DMS 273 treated with DMSO at 0.1 percent for 48 hours (cell line): ENCODE measurements around the gene ZBTB8B.
"Not testable (repeated sequence)": the region's sequence is repeated elsewhere in the genome, so short reads cannot be mapped to it uniquely, and the experiment has no call there.

Experiments
- DNase-seq: peaks from one replicate; lab custom pipeline; 2025; lab: John Stamatoyannopoulos, UW

ZBTB8B gene

DNA sequence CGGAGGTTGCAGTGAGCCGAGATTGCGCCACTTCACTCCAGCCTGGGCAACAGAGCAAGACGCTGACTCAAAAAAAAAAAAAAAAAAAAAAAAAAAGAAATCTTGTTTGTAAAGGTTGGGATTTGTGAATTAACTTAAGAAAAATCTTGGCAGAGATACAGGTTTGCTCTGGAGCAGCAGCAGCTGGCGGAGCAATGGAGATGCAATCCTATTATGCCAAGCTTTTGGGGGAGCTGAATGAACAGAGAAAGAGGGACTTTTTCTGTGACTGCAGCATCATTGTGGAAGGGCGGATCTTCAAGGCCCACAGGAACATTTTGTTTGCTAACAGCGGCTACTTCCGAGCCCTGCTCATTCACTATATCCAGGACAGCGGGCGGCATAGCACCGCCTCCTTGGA is 5.6 kb downstream of the ZBTB8B start:
- no peak for DNase-seq

DNA sequence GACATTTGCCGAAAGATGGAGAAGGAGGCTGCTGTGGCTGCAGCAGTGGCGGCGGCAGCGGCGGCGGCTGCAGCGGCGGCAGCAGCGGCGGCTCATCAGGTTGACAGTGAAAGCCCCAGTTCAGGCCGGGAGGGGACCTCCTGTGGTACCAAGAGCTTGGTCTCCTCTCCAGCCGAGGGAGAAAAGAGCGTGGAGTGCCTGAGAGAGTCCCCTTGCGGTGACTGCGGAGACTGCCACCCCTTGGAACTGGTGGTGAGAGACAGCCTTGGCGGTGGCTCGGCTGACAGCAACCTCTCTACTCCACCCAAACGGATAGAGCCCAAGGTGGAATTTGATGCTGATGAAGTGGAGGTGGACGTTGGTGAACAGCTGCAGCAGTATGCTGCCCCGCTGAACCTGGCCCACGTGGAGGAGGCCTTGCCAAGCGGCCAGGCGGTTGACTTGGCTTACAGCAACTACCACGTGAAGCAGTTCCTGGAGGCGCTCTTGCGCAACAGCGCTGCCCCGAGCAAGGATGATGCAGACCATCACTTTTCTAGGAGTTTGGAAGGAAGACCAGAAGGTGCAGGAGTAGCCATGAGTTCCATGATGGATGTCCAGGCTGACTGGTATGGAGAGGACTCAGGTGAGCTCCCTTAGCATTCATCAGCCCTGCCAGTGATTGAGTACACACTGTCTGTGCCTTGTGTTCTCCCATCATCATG is 6.3 kb downstream of the ZBTB8B start:
- no peak for DNase-seq

DNA sequence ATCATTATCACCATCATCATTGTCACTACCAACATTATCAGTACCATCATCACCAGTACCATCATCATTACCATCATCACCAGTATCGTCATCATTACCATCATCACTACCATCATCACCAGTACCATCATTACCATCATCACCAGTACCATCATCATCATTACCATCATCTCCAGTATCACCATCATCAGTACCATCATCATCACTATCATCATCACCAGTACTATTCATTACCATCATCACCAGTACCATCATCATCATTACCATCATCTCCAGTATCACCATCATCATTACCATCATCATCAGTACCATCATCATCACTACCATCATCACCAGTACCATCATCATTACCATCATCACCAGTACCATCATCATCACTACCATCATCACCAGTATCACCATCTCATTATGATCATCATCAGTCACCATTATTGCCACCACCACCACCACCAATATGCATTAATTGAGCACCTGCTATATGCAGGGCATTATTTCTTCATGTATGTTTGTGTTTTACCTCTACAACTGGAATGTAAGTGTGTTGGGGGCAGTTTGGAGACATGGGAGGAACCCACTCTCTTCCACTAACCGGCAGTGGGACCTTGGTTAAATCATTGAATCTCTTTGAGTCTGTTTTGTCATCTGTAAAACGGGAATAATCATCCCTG is 7.0 kb downstream of the ZBTB8B start:
- DNase-seq, result no peak

DNA sequence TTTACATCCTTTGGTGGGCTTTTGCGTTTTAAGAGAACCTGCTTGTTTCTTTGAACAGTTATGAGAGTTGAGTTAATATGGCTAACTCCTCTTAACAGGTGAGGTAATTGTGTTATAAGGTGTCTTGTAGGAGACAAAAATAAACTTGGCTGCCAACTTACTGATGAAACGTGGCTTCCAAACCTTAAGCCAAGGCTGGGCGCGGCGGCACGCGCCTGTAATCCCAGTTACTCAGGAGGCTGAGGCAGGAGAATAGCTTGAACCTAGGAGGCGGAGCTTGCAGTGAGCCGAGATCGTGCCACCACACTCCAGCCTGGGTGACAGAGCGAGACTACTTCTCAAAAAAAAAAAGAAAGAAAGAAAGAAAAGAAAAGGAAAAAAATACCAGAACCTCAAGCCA is 8.1 kb downstream of the ZBTB8B start:
- DNase-seq, result not testable (repeated sequence)

DNA sequence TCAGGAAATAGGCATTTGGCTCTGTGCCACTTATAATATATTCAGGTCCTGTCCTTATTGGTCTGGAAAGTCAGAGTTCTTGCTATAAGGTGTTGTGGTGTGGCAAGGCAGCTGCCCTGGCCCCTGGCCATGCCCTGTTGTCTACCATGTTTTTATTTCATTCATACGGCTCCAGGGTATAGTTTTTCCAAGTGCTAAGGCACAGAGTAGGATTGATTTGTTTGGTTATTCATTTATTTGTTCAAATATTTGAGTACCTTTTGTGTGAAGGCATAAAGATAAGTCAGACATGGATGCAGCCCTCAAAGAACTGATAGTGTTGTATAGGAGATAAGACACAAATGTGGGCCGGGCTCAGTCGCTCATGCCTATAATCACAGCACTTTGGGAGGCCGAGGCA is 10.1 kb downstream of the ZBTB8B start:
- no peak for DNase-seq

DNA sequence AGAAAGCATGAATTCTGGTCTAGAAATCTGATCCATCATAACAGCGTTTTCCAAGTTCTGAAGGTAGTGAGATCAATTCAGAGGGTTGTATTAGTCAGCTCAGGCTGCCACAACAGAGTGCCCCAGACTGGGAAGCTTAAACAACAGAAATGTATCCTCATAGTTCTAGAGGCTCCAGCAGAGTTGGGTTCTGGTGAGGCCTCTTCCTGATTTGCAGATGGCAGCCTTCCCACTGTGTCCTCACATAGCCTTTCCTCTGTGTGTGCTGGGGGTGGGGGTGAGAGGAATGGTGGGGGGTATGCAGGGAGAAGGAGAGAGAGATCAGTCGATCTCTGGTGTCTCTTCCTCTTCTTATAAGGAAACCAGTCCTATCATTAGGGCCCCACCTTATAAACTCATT is 15.1 kb downstream of the ZBTB8B start:
- no peak for DNase-seq

DNA sequence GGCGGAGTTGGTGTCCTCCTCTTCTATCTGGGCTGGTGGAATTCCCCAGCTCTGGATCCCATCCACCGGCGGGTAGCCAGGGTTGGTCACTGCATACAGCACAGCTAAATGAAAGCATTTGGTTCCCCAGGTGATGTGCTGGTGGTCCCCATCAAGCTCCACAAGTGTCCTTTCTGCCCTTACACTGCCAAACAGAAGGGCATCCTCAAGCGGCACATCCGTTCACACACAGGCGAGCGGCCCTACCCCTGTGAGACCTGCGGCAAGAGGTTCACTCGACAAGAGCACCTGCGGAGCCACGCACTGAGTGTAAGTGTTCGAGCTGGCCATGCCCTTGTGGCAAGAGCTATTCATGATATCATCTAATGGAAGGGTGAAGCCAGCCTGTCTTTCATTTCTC is 15.9 kb downstream of the ZBTB8B start:
- no peak for DNase-seq

DNA sequence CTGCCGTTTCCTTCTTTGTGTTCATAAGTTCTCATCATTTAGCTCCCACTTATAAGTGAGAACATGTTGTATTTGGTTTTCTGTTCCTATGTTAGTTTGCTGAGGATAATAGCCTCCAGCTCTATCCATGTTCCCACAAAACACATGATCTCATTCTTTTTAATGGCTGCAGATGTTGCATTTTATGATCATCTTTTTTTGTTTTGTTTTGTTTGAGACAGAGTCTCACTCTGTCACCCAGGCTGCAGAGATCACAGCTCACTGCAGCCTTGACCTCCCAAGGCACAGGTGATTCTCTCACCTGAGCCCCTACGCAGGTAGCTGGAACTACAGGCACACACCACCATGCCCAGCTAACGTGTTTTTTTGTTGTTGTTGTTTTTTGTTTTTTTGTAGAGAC is 16.9 kb downstream of the ZBTB8B start:
- DNase-seq, result not testable (repeated sequence)

DNA sequence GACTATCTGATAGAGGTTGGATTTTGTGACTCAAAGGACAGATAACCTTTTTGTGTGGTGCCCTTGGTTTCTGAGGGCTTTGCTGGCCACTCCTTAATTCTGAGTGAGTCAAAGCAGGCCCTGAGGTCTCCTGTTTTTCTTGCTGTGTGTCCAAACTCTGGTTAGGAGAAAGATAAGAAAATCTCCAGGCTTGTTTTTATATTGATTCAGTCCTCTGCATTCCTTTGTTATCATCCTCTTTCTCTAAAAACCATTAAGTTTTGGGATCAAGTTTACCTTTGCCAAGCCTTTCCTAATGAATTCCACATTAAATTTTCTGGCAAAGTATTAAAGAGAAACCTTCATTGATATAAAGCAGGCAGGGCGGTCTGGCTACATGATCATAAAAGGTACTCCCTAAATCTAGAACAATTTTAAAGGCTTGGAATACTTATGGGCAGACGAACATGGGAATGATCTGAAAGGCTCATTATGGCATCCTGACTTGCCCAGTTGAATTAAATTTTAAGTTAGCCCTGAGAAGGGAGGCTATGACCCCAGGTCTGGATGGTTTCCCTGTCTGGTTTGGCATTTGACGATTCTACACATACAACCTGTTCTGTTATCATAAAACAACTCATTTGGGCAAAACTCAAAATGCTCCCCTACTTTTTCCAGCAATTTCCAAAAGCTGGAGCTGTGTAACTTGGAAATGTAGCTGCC is 20.8 kb downstream of the ZBTB8B start:
- no peak for DNase-seq

DNA sequence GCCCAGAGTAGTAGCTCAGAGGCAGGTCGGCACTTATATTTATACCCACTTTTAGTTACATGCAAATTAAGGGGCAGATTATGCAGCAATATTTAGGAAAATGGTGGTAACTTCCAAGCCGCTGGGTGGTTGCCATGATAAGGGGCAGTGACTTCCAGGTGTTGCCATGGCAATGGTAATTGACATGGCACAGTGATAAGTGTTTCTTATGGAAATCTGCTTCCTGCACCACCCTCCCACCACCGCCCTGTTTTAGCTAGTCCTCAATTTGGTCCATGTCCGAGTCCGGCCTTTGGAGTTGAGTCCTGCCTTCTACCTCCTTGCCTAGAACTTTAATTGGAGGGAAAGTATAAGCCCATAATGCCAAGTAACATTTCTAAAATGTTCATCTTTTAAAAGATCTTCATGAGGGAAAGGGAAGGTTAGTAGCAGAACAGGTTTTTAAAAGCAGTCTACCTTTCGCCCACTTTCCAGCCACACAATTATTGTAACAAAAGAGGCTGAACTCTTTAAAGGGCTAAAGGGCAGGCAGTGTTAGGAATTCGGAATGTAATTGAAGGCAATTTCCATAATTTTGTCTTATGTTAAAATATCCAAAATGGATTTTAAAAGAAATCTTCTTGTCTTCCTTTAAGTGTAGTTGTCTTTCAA is 21.7 kb downstream of the ZBTB8B start:
- DNase-seq, result no peak

DNA sequence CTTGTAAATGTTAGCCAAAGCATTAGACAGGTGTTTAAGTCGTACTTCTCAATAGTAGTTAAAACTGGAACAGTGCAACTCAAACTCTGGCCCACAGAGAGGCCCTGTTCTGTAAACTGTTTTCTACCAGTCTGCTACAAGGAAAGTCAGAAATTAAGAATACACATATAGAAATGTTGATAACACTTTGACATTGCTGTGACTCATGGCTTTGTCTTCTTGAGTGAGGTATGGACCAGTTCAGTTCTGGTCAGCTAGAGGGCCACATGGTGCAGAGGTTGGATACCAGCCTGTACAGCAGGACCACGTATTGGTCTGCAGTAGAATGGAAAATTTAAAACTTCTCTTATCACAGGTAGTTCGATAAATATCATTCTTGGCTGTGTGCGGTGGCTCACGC is 22.3 kb downstream of the ZBTB8B start:
- no peak for DNase-seq

DNA sequence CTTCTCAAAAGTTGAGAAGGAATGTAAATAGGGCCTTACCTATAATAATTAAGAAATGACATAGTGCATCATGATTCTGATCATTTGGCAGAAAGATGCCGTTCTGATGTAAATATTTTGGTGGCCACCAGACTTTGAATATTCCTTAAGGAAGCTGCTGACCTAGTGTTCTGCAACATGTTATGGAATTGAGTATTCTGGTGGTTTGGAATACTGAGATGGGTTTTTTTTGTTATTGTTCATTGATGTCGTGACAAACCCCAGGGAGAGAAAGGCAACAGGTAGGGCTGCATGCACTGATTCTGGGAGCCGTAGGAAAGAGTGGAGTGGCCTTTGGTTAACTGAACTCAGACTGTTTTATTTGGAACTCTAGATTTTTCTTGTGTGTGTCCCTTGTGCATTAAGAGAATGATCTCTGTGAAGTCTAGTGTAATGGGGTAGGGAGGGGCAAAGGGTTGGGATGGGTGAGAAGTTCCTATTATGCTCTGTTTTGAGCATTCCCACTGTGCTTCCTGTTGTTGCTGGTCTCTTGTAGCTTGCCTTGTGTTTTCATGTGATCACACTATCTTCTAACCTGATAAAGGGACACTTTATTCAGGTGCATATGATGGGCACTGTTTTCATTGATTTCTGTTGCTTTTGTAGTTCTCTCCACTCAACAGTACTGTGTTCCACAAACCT is 25.0 kb downstream of the ZBTB8B start:
- DNase-seq, result no peak

DNA sequence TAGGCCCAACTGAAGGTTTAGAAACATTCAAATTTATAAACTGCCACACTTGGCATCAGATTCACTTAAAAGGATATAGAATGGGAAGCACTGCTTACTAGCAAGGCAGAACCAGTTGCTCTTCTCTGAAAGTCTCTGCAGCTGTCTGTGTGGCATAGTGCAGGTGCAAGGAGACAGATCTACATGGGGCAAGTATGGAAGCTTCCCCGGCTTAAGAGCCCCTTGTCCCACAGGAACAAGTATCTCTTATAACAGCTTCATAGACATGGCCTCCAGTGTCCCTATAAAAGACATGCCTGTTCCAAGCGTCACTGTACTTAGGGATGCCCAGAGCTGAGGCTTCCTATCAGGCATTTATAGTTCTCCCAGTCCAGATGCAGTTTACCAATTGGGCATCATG is 26.5 kb downstream of the ZBTB8B start:
- no peak for DNase-seq

DNA sequence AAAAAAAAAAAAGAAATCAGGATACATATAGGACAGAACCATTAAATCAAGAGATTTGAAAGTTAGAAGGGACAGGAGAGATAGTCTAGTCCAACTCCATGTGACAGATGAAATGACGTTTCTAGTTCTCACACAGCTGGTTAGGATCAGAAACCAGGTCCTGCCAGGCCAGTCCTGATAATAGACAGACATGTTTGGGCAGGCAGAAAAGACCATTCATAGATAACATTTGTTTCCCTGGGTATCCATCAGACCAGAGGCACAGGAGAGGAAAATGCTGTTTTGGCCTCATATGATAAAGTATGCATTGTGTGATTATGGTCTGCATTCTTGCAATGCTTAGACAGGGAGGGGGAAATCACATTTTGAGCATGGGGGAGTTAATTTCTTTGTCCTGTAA is 29.3 kb downstream of the ZBTB8B start:
- no peak for DNase-seq

DNA sequence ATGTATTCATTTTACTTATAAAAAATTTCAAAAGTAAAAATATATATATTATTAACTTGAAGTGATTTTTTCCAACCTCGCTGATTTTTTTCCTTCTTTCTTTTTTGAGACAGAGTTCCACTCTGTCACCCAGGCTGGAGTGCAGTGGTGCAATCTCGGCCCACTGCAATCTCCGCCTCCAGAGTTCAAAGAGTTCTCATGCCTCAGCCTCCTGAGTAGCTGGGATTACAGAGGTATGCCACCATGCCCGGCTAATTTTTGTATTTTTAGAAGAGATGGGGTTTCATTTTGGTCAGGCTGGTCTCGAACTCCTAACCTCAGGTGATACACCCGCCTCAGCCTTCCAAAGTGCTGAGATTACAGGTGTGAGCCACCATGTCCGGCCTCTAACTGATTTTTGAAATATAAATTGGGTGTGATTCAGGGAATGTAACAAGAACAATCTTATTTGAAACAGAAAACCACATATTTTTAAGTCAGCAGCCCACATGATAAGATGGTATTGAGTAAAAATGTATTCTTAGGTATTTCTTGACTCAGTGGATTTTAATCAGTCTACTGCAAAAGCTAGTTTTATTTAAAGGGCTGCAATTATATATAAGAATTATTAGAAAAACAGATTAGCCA is 30.0 kb downstream of the ZBTB8B start:
- DNase-seq, result no peak

DNA sequence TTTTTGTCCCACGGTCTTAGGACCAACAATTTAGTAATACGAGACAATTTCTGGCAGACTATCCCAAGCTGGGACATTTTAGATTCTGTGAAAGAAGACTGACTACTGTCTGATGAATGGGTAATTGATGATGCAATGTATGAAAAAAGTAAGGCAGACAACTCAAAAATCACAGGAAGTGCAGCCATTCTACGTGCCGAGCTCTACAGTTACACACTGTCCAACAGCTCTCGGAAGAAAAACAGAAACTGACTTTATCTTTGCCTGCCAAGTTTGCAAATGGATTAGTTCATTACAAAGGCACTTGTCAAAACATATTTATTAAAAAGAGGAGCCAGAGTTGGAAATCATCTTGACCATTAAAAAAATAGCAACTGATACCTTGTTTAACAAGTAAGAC is 31.3 kb downstream of the ZBTB8B start:
- DNase-seq, result no peak

DNA sequence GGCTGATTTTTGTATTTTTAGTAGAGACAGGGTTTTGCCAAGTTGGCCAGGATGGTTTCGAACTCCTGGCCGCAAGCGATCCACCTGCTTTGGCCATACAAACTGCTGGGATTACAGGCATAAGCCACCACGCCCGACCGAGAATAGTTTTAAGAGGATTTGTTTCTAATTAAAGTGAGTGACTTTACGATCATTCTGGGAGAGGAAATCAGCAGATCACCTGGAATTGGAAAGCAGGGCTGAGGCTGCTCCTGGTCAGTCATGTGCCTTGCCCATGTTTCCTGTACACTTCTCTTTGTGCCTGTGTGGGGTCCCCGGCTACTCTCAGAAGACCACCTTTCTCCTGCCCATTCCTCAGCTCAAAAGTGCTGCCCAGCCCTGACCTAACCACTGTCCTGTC is 33.9 kb downstream of the ZBTB8B start:
- DNase-seq, result no peak

DNA sequence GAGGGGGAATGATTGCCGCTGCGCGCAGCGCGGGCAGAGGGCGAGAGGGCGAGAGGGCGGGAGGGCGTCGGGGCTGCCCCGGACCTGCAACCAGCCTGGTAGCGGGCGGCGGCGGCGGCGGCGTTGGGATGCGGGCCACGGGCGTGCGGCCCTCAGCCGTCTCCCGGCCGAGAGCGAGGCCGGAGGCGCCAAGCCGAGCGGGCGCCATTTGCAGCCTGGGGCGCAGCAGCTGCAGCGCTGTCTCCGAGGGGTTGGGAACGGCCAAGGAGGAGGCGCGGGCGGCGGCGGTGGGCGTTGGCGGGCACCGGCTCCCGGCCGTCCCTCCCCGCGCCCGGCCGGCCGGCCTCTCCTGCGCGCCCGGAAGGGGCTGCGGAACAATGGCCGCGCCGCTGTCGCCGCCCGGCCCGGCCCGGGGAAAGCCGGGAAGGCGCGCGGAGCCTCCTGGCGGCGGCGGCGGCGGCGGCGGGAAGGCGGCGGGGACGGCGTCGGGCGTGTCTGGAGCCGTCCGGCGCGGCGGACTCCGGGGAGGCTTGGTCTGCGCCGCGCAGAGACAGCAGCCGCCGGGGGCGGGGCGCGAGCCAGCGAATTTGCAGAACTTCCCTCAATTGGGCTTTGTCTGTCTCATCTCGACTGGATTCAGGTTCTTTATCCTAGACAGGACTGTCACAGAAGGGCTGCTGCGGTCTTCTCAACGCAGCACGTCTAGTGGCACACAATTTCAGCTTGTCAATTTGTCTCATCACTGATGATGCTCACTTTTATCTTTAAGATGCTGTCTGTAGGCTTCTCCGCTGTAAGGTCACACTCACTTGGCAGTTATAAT is 35.7 kb downstream of the ZBTB8B start:
- peak; percentile 22 for DNase-seq

DNA sequence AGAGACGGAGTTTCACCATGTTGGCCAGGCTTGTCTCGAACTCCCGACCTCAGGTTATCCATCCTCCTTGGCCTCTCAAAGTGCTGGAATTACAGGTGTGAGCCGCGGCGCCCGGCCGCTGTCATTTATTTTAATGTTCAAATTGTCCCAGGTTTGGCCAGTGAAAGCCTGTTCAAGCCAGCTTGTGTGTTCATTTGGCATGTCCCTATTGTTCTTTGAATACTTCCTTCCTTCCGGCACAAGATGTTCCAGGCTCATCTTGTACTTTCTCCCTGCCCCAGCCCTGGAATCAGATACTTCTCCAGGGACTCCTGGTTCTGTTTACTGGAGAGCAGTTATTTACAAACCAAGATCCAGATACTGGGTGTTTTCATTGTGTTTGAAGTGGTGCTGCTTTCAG is 37.0 kb downstream of the ZBTB8B start:
- no peak for DNase-seq

DNA sequence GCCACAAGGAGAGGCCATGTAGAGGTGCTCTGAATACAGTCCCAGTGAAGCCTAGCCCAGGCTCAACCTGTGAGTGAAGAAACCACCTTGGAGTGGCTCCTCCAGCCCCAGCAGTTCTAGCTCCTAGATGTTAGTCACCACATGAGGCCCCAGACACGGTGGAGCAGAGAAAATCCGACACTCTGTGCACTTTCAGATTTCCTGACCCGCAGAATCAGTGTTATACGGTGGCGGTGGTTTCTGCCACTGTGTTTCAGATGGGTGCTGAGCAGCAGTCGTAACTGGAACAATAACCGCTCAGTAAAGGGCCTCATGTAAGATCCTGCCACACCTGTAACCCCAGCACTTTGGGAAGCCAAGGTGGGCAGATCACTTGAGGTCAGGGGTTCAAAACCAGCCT is 38.3 kb downstream of the ZBTB8B start:
- DNase-seq, result no peak

DNA sequence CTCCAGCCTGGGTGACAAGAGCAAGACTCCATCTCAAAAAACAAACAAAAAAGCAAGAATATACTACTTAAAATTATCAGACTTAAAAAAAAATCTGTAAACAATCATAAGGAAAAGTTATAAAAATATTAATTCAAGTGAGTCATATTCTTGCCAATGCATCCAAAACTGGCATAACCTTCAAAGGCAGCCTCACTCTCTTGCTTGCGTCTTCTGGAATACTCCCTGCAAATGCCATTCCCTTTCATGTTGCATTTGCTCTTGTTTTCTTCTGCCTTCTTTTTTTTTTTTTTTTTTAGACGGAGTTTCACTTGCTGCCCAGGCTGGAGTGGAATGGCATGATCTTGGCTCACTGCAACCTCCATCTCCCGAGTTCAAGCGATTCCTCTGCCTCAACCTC is 42.1 kb downstream of the ZBTB8B start:
- DNase-seq, result no peak
